Lower lobe of right lung (tissue), 2 donors: Measurements from ENCODE around the gene TRAPPC3. TPM values are rescaled to one million over a fixed set of nuclear protein-coding genes. Genes with fewer than 3 reads are reported as not detected.

ENCODE experiments used
- ATAC-seq, 2 donors: fragments of 200-7000 bp; cut with Tn5 transposase; one replicate each; pipeline ENCODE4 v1.9.1; 2020 to 2022; ENCODE audit warnings: mild to moderate bottlenecking in 2 of 2, moderate library complexity in 2 of 2
- DNase-seq: peaks from one replicate; pipeline ENCODE4 v3.0.0-alpha.2; 2020
- H3K27ac ChIP-seq: fragments of 200-600 bp; one replicate; pipeline ENCODE4 v1.8.0; 2022
- H3K27me3 ChIP-seq: fragments of 200-600 bp; one replicate; pipeline ENCODE4 v1.8.0; 2022; ENCODE audit warnings: low read depth
- H3K36me3 ChIP-seq: fragments of 200-600 bp; one replicate; pipeline ENCODE4 v1.8.0; 2022; ENCODE audit warnings: mild to moderate bottlenecking
- H3K4me1 ChIP-seq: fragments of 200-600 bp; one replicate; pipeline ENCODE4 v1.8.0; 2022
- H3K4me3 ChIP-seq: fragments of 200-600 bp; one replicate; pipeline ENCODE4 v1.8.0; 2022; ENCODE audit warnings: mild to moderate bottlenecking
- H3K9me3 ChIP-seq: fragments of 200-600 bp; one replicate; pipeline ENCODE4 v1.8.0; 2022
- intact Hi-C: fragments of 100-400 bp; cut with DNase I; formaldehyde crosslinking; loops from one replicate; pipeline ENCODE4 v1.11.0; 2022
- total RNA-seq: library from RNA; stranded (reverse); fragmentation: NEBNext Ultra II Directional; extraction: Animal tissue kit (Norgen Biotek cat#: 25700); gene quantifications from one replicate; pipeline ENCODE4 v1.2.1, GENCODE V29; 2021
- TF ChIP-seq, protein P1 (sequence below): fragments of 200-600 bp; IDR thresholded peaks from one replicate; pipeline ENCODE4 v1.8.0; 2022; ENCODE audit warnings: antibody characterized with exemption, mild to moderate bottlenecking
- donor health status: DM: no; HTN: yes; CAD: no; lungs with severe emphysema.

Gene TRAPPC3
- total RNA-seq, 1 donor from 2014 or later = 60.3 TPM

DNA sequence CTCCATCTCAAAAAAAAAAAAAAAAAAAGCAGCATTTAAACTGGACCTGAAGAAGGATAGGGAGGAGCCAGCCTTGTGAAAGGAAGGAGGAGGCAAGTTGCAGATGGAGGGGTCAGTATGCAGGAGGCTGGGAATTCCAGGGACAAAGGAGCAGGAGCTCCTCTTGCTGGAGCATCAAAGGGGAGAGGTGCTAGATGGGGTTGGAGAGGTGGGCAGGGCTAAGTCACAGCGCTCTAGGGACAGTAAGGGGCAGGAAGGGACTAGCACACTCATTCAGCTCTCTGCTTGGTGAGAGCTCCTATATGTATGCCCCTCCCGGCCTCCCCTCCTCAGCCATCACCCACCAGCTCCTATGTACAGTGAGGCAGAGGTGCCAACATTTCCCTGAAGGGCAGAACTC is 33.4 kb upstream of the TRAPPC3 start:
- no peak for DNase-seq
- no peak overlapping the region for H3K4me3 ChIP-seq
- no peak for ATAC-seq
- peaks cover 17% of the 10 kb centered on the region for H3K4me1 ChIP-seq
- H3K36me3 ChIP-seq = peaks cover 43% of the 10 kb centered on the region
- H3K27ac ChIP-seq = no peak overlapping the region
- TF ChIP-seq, protein P1, sequence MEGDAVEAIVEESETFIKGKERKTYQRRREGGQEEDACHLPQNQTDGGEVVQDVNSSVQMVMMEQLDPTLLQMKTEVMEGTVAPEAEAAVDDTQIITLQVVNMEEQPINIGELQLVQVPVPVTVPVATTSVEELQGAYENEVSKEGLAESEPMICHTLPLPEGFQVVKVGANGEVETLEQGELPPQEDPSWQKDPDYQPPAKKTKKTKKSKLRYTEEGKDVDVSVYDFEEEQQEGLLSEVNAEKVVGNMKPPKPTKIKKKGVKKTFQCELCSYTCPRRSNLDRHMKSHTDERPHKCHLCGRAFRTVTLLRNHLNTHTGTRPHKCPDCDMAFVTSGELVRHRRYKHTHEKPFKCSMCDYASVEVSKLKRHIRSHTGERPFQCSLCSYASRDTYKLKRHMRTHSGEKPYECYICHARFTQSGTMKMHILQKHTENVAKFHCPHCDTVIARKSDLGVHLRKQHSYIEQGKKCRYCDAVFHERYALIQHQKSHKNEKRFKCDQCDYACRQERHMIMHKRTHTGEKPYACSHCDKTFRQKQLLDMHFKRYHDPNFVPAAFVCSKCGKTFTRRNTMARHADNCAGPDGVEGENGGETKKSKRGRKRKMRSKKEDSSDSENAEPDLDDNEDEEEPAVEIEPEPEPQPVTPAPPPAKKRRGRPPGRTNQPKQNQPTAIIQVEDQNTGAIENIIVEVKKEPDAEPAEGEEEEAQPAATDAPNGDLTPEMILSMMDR = no peak
- no peaks in the 10 kb centered on the region for H3K27me3 ChIP-seq
- intact Hi-C loops = no loop called here
- no peaks in the 10 kb centered on the region for H3K9me3 ChIP-seq

DNA sequence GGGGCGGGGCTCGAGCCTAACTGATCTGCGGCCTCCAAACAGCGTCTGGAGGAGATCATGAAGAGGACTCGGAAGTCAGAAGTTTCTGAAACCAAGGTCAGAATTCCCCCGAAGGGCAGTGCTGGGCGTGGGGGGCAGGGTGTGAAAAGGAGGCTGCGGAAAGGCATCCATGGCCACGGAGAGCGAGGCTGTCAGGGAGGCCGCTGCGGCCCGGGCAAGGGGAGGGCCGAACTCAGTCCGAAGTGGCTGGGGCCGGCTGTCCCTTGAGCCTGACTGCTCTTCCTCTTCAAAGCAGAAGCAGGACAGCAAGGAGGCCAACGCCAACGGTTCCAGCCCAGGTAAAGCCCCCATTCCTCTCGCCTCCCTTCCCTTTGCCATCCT is 29.9 kb upstream of the TRAPPC3 start:
- H3K9me3 ChIP-seq = no peaks in the 10 kb centered on the region
- no peak overlapping the region for H3K27ac ChIP-seq
- DNase-seq (no peak), ATAC-seq (no peak)
- intact Hi-C loops = no loop called here
- peaks cover 21% of the 10 kb centered on the region for H3K4me1 ChIP-seq
- H3K4me3 ChIP-seq = no peak overlapping the region
- H3K36me3 ChIP-seq = peaks cover 78% of the 10 kb centered on the region
- H3K27me3 ChIP-seq = no peaks in the 10 kb centered on the region
- TF ChIP-seq, protein P1 = no peak

DNA sequence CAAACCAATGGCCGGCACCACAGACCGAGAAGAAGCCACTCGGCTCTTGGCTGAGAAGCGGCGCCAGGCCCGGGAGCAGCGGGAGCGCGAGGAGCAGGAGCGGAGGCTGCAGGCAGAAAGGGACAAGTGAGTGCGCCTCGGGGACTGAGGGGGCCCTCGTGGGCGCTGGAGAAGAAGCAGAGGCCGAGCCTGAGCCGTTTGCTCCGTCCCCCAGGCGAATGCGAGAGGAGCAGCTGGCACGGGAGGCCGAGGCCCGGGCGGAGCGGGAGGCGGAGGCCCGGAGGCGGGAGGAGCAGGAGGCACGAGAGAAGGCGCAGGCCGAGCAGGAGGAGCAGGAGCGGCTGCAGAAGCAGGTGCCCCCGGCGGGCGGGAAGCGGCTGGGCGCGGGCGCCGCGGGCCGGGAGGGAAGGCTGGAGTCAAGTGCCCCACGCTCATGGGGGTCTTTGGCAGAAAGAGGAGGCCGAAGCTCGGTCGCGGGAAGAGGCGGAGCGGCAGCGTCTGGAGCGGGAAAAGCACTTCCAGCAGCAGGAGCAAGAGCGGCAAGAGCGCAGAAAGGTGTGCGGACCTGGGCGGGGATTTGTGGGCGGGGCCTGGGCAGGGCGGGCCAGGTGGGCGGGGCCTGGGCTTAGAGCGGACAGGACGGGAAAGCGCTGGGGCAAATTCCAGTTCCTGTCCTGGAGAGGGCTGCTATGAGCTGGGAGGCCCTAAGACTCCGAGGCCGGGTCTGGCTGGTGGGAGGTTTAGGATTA is 29.4 kb upstream of the TRAPPC3 start:
- TF ChIP-seq, protein P1 = no peak
- Histone ChIP-seq H3K9me3 (no peaks in the 10 kb centered on the region), H3K4me3 (peak overlapping the region; percentile 31), H3K36me3 (peaks cover 84% of the 10 kb centered on the region), H3K27ac (no peak overlapping the region), H3K4me1 (peaks cover 20% of the 10 kb centered on the region), H3K27me3 (no peaks in the 10 kb centered on the region)
- DNase-seq (peak; percentile 74), ATAC-seq (peak; percentile 70 to 90)
- intact Hi-C loops = no loop called here

DNA sequence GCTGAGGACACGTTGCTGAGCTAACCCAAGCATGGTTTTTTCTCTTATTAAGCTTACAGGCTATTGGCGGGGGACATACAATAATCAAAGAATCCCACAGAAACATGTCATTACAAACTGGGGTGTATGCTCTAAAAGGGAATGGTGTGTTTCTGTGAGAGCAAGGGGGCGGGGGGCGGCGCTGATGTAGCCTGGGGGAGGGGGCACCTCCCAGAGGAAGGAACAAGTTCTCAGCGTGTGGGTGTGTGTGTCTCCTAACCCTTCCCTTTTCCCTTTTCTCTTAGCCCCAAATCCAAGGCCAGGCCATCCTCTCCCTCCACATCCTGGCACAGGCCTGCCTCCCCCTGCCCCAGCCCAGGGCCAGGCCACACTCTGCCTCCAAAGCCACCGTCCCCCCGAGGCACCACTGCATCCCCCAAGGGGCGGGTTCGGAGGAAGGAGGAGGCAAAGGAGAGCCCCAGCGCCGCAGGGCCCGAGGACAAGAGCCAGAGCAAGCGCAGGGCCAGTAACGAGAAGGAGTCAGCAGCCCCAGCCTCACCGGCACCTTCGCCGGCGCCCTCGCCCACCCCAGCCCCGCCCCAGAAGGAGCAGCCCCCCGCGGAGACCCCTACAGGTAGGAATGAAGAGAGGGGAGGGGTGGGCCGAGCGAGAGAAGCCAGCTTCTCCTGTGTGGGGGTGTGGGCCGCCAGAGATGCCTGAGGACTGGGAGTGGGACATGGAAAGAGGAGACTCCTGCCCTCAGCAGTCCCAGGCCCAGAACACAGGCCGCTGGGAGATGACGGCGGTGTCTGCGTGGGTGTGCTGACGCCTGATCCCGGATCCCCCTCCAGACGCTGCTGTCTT is 28.5 kb upstream of the TRAPPC3 start:
- ATAC-seq (no peak), DNase-seq (no peak)
- peaks cover 12% of the 10 kb centered on the region for H3K4me1 ChIP-seq
- no peak overlapping the region for H3K4me3 ChIP-seq
- H3K9me3 ChIP-seq = no peaks in the 10 kb centered on the region
- no peak overlapping the region for H3K27ac ChIP-seq
- TF ChIP-seq, protein P1 = no peak
- H3K27me3 ChIP-seq = no peaks in the 10 kb centered on the region
- H3K36me3 ChIP-seq = peaks cover 92% of the 10 kb centered on the region
- intact Hi-C loops = no loop called here

DNA sequence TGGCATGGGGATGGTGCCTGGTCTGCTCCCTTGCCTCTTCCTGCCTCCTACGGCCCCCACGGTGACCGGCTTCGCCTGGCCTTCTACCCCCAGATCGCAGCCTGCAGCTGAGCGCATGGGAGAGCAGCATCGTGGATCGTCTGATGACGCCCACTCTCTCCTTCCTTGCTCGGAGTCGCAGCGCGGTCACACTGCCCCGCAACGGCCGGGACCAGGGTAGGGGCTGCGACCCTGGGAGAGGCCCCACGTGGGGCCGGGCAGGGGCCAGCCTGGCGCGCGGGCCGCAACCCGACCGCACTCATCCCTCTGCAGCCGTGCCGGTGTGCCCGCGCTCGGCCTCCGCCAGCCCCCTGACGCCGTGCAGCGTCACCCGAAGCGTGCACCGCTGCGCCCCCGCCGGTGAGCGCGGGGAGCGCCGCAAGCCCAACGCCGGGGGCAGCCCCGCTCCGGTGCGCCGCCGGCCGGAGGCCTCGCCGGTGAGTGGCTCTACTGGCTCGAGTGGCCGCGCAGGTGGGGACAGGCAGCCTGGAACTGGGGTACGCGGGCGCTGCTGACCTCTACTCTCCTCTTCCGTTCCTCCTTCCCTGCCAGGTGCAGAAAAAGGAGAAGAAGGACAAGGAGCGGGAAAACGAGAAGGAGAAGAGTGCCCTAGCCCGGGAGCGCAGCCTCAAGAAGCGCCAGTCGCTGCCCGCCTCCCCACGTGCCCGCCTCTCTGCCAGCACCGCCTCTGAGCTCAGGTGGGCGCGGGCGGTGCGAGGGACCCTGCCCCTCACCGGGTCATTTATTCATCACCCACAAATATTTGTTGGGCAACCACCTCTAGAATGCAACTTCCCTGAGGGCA is 27.0 kb upstream of the TRAPPC3 start:
- DNase-seq = no peak
- Histone ChIP-seq H3K36me3 (peaks cover 100% of the 10 kb centered on the region), H3K4me3 (no peak overlapping the region), H3K27ac (no peak overlapping the region), H3K27me3 (no peaks in the 10 kb centered on the region), H3K9me3 (no peaks in the 10 kb centered on the region), H3K4me1 (peaks cover 8% of the 10 kb centered on the region)
- intact Hi-C loops = no loop called here
- TF ChIP-seq, protein P1 = no peak
- no peak for ATAC-seq
